ENCODE data around the gene CLCN7.

The CLCN7 gene

DNA sequence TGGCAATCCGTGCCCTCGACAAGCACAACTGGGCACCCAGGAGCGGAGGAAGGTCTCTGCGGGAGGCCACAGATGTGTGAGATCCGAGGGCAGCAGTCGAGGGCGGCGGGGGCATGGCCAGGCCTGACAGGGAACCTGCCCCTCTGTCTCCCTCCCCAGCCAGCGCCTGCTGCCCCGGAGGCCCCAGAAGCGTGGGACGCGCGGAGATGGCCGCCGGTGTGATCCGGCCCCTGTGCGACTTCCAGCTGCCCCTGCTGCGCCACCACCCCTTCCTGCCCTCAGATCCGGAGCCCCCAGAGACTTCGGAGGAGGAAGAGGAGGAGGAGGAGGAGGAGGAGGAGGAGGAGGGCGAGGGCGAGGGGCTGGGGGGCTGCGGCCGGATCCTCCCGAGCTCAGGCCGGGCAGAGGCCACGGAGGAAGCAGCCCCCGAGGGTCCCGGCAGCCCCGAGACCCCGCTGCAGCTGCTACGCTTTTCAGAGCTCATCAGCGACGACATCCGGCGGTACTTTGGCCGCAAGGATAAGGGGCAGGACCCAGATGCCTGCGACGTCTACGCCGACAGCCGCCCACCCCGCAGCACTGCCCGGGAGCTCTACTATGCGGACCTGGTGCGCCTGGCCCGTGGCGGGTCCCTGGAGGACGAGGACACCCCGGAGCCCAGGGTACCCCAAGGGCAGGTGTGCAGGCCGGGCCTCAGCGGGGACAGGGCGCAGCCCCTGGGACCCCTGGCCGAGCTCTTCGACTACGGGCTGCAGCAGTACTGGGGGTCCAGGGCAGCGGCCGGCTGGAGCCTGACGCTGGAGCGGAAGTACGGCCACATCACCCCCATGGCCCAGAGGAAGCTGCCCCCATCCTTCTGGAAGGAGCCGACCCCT lies 42.2 kb downstream of the CLCN7 start:
- Mint-ChIP-seq H3K4me1 (peaks cover 12% of the 10 kb centered on the region), H3K27me3 (ENCODE audit: low read depth, poor library complexity) (no peaks in the 10 kb centered on the region), H3K4me3 (no peak overlapping the region), H3K9me3 (no peaks in the 10 kb centered on the region), H3K27ac (no peak overlapping the region), H3K36me3 (ENCODE audit: low read depth) (no peaks in the 10 kb centered on the region)
- DNase-seq, result no peak
- TF ChIP-seq, protein P1, sequence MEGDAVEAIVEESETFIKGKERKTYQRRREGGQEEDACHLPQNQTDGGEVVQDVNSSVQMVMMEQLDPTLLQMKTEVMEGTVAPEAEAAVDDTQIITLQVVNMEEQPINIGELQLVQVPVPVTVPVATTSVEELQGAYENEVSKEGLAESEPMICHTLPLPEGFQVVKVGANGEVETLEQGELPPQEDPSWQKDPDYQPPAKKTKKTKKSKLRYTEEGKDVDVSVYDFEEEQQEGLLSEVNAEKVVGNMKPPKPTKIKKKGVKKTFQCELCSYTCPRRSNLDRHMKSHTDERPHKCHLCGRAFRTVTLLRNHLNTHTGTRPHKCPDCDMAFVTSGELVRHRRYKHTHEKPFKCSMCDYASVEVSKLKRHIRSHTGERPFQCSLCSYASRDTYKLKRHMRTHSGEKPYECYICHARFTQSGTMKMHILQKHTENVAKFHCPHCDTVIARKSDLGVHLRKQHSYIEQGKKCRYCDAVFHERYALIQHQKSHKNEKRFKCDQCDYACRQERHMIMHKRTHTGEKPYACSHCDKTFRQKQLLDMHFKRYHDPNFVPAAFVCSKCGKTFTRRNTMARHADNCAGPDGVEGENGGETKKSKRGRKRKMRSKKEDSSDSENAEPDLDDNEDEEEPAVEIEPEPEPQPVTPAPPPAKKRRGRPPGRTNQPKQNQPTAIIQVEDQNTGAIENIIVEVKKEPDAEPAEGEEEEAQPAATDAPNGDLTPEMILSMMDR (IDR thresholded peaks at IDR 0.05), result no peak

DNA sequence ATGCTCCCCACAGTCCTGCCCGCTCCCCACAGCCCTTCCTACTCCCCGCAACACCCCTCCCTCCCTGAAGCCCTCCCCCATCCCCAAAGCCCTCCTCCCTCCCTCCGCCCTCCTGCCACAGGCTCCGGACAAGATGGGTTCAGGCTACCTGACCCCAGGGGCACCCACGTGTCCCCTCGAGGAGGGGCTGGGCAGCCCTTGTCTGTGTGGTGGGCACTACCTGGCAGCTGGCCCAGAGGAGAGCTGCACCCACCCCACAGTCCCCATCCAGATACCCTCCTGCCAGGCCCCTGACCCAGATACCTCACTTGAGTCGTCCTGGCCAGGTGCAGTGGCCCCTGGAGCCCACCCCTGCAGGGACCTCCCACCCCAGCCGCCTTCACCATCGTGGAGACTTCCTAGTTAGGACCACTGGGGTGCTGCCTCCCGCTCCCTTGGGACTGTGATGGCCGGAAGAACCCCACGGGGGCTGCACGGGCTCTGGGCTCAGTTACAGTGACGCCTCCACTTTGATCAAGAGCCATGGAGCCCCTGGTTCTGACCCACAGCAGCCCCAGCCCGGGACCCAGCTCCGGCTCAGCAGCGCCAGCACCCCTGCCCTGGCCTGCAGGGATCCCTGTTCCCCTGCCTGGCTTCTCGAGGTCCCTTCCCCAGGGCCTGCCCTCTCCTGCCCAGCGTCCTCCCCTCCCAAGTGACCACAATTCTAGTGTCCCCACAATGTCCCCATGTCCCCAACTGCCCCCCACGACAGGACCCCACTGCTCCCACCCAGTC lies 43.1 kb downstream of the CLCN7 start:
- H3K36me3 Mint-ChIP-seq (ENCODE audit: low read depth), result no peaks in the 10 kb centered on the region
- TF ChIP-seq, protein P1 (IDR thresholded peaks at IDR 0.05), result no peak
- H3K9me3 Mint-ChIP-seq, result no peaks in the 10 kb centered on the region
- H3K27me3 Mint-ChIP-seq (ENCODE audit: low read depth, poor library complexity), result no peaks in the 10 kb centered on the region
- no peak overlapping the region for H3K4me3 Mint-ChIP-seq
- H3K4me1 Mint-ChIP-seq, result peaks cover 16% of the 10 kb centered on the region
- DNase-seq, result no peak
- H3K27ac Mint-ChIP-seq, result no peak overlapping the region

DNA sequence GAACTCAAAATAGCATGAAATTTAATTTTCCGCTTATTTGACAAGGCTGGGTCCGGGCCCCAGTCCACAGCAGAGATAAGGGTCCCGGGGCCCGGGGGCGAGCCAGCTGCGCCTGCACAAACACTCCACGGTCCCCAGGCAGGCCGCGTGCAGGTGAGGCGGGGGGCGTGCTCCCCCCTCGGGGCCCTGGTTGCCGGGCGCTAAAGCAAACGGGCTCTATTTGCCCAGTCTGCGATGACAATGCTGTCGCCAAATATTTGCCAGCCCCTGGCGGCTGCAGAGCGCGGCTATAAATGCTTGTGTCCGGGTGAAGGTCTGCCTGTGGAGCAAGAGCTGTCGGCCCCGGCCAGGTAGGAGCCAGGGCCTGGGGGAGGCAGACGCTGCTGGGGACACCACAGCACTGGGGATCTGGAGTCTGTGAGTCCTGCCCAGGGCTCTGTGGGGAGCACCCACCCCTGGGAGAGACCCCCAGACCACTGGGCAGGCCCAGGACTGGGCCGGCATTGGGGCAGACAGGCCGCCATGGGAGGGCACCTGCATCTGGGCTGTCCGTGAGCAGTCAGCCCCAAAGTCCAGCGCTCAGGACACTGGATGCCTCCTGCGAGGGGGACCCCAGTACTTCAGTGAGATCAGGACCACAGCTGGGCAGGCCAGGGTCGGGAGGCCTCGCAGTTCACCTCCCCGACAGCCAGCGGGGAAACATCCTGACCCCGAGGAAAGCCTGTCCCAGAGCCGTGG lies 43.9 kb downstream of the CLCN7 start, which contains the start of gene PERCC1:
Gene PERCC1 (plus strand): TSS at position 320 of the 738 bp plus-strand sequence. CDS start 1,516 bp downstream, outside the sequence.
- H3K4me3 Mint-ChIP-seq, result no peak within 1 kb of the TSS
- TF ChIP-seq, protein P1 (IDR thresholded peaks at IDR 0.05), result no peak
- peak within 1 kb of the TSS; percentile 16 for H3K27ac Mint-ChIP-seq

DNA sequence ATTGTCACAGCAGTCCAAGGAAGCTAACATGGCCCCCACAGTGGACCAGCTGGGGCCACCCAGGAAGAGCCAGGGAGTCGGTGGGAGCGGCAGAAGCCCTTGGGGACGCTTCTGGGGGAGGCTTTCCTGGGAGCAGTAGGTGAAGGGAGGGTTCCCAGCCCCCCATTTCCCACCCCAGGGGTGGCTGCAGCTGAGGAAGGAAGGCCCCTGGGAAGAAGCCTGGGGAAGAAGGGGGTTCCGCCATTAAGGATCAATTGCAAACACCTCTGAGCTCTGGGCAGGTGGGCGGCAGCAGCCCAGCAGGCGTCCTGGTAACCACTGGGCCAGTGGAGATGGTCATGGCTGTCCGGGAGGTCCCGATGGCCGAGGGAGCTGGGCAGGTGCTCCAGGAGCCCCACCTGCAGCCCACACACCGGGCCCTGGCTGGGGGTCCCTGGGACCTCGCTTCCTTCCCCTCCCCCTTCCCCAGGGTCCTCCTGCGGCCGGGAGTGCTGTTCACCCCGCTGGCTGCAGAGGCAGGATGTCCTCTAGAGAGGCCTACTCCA lies 44.5 kb downstream of the CLCN7 start:
- Mint-ChIP-seq H3K9me3 (no peaks in the 10 kb centered on the region), H3K27ac (no peak overlapping the region), H3K4me3 (no peak overlapping the region), H3K4me1 (peaks cover 21% of the 10 kb centered on the region), H3K36me3 (ENCODE audit: low read depth) (no peaks in the 10 kb centered on the region), H3K27me3 (ENCODE audit: low read depth, poor library complexity) (no peaks in the 10 kb centered on the region)
- TF ChIP-seq, protein P1 (IDR thresholded peaks at IDR 0.05), result no peak
- DNase-seq, result no peak

More for the DNA sequence above, 43.9 kb downstream of the CLCN7 start, which contains the start of gene PERCC1:
- no peaks in the 10 kb centered on the region for H3K36me3 Mint-ChIP-seq (ENCODE audit: low read depth)
- H3K4me1 Mint-ChIP-seq, result peaks cover 21% of the 10 kb centered on the region
- no peaks in the 10 kb centered on the region for H3K27me3 Mint-ChIP-seq (ENCODE audit: low read depth, poor library complexity)
- H3K9me3 Mint-ChIP-seq, result no peaks in the 10 kb centered on the region
- DNase-seq, result no peak

DNA sequence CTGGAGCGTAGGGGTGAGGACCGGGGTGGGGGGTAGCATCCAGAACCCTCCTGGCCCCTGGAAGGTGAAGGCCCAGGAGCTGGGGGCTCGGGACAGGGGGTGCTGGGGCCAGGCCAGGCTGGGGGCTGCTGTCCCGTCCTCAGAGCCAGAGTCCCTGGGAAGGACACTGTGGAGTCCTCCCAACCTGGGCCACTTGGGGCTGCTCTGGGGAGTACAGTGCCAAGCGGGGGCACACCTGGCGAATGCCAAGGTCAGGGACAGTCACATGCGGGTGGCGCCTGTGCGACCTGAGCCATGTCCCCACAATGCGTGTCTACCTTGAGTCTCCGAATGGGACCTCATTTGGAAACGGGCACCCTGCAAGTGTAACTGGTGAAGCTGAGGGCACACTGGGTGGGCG lies 45.2 kb downstream of the CLCN7 start:
- Mint-ChIP-seq H3K9me3 (no peaks in the 10 kb centered on the region), H3K36me3 (ENCODE audit: low read depth) (no peaks in the 10 kb centered on the region), H3K4me3 (no peak overlapping the region), H3K27ac (peak overlapping the region; percentile 16), H3K27me3 (ENCODE audit: low read depth, poor library complexity) (no peaks in the 10 kb centered on the region), H3K4me1 (peaks cover 21% of the 10 kb centered on the region)
- TF ChIP-seq, protein P1 (IDR thresholded peaks at IDR 0.05), result no peak
- no peak for DNase-seq
